GM18511 (cell line): Measurements from ENCODE around the gene UGT1A6.
"Not testable (repeated sequence)": the region's sequence is repeated elsewhere in the genome, so short reads cannot be mapped to it uniquely, and the experiment has no call there.

Experiments used
- ATAC-seq: cut with Tn5 transposase; IDR thresholded peaks from one replicate; pipeline ENCODE4 v1.9.1; 2021; ENCODE audit warnings: mild to moderate bottlenecking, moderate library complexity; ENCODE audit not compliant: unreplicated experiment

Gene UGT1A6

DNA sequence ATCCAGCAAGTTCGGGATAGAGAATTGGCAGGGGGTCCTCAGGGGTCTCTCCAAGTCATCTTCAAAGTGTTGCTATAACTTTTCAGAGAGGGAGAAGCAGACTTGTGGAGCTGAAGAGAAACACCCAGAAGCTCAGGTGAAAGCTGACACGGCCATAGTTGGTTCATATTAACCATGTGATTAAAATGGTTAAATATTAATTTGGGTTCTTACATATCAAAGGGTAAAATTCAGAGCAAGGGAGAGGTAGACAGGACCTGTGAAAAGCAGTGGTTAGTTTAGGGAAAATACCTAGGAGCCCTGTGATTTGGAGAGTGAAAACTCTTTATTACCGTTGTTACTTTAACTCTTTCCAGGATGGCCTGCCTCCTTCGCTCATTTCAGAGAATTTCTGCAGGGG lies at the start of gene UGT1A6:
UGT1A6 (plus strand) TSS at position 243 of the 400 bp plus-strand sequence; CDS start at position 358, 115 bp downstream.
- no peak for ATAC-seq

DNA sequence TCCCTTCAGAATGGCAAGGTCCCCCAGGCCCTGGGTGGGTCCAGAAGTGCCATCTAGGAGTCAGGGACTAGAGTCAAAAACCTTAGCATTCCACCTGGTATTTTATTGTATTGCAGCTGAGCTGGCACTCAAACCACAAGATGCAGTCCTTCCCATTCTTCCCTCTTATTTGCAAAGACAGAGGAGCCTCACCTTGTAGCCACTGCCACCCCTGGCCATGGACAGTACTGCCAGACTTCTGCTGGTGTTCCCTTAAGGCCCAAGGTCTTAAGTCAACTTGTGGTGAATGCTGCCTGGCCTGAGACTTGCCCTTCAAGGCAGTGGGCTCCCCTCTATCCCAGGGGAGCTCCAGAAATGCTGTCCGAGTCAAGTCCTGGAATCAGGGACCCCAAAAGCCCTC lies 49.6 kb upstream of the UGT1A6 start:
- no peak for ATAC-seq

DNA sequence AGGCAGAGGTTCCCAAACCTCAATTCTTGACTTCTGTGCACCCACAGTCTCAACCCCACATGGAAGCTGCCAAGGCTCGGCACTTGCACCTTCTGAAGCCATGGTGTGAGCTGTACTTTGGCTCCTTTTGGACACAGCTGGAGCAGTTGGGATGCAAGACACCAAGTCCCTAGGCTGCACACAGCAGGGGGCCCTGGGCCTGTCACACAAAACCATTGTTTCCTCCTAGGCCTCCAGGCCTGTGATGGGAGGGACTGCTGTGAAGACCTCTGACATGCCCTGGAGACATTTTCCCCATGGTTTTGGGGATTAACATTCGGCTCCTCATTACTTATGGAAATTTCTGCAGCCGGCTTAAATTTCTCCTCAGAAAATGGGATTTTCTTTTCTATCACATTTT lies 46.7 kb upstream of the UGT1A6 start:
- ATAC-seq, result not testable (repeated sequence)

DNA sequence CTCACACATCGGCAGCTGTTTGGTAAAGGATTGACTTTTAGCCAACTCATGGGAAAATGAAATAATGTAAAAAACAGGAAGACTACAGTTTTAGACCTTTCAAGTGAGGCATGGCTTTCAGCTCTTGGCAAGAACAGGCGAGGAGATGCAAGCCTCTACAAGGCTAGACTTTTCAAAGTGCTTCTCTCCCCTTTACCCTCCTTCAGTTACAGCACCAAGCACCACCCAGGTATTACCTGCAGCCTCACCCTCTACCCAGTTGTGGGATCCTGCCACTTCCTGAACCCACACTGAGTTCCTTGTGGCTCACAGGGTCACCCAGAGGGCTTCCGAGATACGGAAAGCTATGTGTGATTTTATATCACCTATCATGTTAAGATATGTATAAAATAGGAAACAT lies 41.7 kb upstream of the UGT1A6 start:
- no peak for ATAC-seq

DNA sequence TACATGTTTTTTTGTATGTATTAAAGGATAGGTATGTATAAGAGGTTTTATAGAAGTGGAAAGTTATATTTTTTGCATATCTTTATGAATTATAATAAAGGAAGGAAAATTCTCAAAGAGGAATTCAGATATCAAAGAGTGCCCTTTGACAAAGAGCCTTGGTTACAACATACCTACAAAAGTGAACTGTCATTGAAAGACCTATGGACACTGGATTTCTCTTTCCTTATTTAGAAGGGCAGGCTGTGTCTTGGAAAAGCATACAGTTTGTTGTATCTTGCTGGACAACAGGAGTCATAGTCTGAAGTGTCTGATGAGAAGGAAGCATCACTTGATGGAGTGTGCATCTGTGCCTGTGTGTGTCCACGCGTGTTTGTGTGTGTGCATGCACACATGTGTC lies 41.3 kb upstream of the UGT1A6 start:
- ATAC-seq, result no peak

DNA sequence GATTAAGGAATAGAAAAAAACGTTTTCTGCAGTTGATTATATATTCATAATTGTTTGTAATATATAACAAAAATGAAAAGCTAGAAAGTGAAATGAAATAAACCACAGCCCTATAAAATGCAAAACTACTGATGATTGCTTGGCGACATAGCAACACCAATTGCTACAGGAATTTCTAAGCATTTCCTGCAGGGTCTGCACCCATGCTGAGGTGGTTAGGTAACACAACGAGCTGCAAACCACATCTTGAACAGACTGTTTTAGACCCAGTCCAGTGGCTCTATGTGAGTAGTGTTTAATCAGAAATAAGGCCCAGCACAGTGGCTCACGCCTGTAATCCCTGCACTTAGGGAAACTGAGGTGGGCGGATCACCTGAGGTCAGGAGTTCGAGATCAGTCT lies 38.2 kb upstream of the UGT1A6 start:
- no peak for ATAC-seq

DNA sequence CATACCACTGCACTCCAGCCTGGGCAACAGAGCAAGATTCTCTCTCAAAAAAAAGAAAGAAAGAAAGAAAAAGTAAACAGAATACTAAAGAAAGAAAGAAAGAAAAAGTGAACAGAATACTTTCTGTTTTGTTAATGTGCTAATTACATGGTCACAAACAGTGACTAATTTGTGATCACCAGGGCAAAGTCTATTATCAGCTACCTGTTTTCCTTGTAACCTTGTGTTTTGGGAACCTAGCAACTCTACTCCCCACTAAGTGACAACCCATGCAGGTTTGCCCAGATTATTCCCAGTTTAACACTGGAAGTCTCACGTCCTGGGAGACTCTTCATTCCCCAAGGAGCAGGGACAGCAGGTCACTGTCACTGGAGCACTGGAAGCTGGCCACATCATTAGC lies 37.6 kb upstream of the UGT1A6 start:
- no peak for ATAC-seq

DNA sequence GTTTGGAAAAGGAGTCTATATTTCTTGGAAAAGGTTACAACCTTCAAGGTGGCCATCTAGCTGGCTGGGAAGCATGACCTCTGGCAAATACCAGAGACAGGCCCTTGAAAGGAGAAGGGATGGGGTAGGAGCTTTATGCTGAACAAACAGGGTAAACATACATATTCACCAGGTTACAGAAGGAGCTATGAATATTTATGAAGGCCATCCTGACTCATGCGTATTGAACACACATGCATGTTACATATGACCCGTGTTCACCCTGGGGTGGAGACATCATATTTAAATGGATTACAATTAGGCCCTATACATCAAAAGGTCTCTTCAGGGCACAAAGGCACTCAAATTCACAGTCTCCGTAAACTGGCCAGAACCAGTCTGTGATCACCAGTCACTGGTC lies 36.7 kb upstream of the UGT1A6 start:
- not testable (repeated sequence) for ATAC-seq

DNA sequence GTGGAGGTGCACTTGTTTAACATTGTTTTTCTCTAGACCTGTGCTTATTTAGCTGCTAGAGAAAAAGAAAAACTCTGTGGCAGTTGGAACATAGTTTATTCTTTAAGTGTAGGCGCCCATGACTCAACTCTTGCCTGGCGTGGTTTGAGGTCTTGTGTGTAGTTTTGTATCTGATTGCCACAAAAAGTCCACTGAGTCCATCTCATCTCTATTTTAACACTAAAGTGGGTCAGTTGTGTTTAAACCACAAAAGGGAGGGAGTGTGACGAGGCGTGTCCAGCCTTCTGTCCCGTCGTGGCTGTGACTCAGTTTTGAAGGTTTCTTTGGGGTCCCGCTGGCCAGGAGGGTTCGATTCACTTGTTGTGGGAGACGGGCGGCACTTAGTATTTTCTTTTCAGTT lies 36.2 kb upstream of the UGT1A6 start:
- ATAC-seq, result no peak

DNA sequence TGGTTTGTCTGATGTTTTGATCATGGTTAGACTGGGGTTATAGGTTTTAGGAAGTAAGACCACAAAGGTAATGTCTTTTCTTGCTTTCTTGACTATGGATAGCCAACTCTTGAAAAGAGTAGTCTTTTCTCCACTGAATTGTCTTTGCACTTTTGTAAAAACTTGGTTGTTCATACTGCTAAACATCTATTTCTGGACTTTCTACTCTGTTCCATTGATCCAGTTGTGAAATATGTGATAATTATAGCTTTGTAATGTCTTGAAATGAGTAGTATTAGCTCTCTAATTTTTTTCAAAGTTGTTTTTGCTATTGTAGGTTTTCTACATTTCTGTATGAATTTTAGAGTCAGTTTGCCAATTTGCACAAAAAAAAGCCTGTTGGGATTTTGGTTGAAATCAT lies 34.1 kb upstream of the UGT1A6 start:
- no peak for ATAC-seq

DNA sequence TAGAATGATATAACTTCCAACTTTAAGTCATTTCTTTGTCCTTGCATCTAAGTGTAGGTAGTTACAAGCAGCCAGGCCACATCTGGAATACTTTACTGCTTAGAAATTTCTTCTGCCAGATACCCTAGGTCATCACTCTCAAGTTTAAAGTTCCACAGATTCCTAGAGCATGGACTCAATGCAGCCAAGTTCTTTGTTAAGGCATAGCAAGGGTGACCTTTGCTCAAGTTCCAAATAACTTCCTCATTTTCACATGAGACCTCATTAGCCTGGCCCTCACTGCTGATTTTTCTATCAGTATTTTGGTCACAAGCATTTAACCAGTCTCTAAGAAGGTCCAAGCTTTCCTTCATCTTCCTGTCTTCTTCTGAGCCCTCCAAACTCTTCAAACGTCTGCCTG lies 28.8 kb upstream of the UGT1A6 start:
- ATAC-seq, result no peak

DNA sequence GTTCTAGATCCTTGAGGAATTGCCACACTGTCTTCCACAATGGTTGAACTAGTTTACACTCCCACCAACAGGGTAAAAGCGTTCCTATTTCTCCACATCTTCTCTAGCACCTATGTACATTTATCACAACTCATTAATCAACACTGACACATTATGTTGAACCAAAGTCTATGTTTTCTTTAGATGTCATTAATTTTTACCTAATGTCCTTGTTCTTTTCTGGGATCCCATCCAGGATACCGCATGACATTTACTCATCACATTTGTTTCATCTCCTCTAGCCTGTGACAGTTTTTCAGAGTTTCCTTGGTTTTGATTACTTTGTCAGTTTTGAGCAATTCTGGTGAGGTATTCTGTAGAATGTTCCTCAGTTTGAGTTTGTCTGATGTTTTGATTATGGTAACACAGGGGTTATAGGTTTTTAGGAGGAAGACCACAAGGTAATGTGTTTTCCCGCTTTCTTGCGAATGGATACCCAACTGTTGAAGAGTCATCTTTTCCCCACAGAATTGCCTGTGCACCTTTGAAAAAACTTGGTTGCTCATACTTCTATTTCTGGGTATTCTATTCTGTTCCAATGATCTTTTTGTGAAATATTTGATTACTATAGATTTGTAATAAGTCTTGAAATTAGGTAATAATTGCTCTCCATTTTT lies 24.0 kb upstream of the UGT1A6 start:
- ATAC-seq, result no peak

DNA sequence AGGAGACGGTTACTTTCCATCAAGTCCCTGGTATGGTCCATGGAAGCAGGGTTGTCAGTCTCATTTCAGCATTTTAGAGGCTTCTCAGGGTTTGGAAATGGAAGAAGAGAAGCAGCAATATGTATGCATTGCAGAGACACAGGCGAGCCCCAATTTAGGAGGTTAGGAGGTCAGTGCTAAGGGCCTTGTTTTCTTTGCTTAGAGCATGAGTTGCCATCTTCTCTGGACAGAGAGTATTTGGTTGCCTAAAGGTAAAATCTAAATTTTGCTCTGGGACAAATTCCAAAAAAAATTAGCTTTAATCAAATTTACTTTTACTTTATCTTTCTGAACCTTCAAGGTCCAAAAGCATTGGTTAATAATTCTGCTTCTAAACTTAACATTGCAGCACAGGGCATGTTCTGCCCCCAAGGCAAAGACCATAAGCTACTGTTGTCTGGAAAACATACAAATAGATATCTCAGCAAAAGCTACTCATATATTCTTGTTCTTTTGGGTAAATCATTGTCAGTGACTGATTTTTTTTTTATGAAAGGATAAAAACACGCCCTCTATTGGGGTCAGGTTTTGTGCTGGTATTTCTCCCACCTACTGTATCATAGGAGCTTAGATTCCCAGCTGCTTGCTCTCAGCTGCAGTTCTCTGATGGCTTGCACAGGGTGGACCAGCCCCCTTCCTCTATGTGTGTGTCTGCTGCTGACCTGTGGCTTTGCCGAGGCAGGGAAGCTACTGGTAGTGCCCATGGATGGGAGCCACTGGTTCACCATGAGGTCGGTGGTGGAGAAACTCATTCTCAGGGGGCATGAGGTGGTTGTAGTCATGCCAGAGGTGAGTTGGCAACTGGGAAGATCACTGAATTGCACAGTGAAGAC lies 21.2 kb upstream of the UGT1A6 start, which contains the start of gene UGT1A9:
UGT1A9 (plus strand) TSS at position 609 of the 872 bp plus-strand sequence; CDS start at position 646, 37 bp downstream.
- ATAC-seq, result no peak

DNA sequence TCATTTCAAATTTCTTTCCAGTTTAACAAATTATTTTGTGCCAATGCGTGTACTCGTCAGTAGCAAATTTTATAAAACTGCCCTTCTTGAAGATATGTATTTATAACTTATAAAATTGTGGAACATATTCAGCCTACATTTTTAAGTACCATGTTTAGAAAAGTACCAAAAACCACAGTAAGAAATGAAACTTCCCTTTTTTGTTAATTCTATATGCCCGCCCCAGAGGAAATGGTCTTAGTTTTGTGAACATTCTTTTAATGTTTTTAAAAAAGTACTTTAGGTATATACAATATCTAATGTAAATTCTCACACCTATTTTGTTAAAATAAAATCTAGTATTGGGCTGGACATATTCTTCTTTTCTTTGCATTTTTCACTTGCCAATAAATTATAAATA lies 19.8 kb upstream of the UGT1A6 start:
- no peak for ATAC-seq

DNA sequence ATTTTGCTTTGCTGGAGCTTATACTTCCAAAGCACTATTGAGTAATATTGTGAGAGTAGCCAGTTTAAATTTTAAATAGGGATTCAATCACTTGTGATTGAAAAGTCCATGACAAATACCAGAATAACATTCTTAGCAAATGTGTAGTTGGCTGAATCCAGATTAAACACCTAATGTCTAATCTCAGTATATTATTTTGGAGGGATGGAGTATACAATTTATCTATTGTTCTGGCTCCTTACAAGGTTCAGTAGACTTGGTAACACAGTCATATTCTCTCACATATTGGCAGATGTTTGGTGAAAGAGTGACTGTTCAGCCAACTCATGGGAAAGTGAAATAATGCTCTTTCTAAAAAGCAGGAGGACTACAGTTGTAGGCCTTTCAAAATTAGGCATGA lies 18.8 kb upstream of the UGT1A6 start:
- no peak for ATAC-seq

DNA sequence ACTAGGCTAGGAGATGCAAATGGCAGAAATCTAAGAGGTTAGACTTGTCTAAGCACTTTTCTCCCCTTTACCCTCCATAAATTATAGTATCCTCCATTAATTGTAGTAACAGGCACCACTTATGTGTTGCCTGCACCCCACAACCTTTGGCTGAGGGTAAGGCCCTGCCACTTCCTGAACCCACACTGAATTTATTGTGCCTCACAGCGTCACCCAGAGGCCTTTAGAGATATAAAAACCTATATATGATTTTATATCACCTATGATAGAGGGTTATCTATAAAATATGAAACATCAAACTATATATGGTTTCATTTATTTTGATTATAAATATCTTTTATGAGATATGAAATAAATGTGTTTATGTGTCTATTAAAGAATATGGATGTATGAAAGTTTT lies 18.4 kb upstream of the UGT1A6 start:
- no peak for ATAC-seq

DNA sequence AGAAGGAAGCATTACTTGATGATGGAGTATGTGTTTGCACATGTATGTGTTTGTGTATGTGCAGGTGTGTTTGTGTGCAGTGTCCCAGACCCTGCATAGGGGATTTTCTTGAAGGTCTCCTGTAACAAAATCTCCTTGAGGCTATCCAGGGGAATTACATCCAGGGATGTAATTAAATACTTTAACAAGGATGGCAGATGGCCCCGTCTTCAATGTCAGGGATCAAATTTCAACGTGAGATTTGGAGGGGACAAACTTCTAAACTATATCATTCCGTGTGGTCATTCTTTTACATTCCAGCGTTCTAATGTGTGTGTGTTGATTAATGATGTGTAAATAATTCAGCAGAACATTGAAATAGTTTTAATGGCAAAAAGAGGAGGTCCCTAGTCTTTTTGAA lies 17.7 kb upstream of the UGT1A6 start:
- no peak for ATAC-seq

DNA sequence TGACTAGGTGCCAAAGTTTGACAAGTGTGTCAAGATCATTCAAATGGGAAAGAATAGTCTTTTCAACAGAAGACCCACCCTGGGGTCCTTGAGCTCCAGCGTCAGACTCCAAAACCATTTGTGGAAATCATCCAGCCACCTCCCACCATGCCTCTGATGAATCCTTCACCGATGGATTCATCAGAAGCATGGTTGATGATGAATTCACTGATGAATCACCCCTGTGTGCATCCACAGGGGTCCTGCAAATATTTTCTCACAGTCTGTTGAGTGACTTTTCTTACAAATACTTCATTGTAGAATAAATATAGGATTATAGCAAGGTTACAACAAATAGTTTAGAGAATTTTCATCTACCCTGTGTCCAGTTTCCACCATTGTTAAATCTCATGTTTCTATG lies 16.6 kb upstream of the UGT1A6 start:
- no peak for ATAC-seq

DNA sequence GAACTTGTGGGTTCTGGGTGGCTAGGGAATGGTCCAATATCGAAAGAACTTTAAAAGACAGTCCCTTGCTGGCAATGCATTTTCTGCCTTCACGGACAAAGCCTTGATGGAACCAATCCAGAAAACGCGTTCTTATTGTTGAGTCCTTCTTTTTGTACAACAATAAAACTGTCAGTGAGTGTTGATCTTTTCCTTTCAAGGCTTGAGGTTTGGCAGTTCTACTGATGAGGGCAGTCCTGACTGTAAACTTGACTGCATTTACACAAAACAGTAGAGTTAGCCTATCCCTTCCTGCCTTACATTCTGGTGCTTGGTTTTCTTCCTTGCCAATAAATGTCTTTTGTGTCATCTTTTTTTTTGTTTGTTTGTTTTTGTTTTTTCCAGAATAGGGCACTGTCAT lies 13.5 kb upstream of the UGT1A6 start:
- ATAC-seq, result no peak

DNA sequence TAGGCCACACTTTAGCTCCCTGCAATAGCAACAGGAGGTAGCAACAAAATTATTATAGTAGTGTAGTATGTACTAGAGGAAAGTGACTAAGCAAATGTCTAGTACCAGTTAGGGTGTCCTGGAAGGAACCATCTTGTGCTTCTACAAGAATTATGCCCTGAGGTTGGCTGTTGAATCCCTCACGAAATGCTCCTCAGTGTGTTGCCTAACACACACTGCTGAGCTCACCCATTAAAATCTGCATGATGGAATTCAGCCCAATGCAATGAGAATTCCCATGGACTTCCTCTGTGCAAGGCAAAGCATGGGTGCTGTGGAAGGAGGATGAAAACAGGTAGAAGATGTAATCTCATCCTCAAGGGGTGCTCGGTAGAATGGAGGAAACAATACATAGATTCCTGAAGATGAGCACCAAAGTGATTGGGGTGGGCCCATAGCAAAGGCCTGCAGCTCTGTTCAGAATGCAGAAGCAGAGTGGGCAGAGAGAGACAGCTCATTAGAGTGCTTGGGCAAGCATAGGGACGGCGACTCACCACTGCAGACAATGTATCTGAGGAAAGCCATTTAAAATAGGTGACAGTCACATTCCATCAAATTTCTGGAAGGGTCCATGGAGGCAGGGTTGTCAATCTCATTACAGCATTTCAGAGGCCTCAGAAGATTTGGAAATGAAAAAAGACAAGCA lies 12.2 kb upstream of the UGT1A6 start:
- ATAC-seq, result no peak

DNA sequence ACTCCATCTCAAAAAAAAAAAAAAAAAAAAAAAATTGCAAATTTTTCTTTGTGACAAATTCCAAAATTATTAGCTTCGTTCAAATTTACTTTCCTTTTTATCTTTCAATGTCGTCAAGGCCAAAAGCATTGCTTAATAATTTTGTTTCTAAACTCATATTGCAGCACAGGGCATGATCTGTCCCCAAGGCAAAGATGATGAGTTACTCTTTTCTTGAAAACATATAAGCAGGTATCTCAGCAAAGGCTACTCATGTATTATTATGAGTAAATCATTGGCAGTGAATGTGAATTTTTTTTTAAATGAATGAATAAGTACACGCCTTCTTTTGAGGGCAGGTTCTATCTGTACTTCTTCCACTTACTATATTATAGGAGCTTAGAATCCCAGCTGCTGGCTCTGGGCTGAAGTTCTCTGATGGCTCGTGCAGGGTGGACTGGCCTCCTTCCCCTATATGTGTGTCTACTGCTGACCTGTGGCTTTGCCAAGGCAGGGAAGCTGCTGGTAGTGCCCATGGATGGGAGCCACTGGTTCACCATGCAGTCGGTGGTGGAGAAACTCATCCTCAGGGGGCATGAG lies 11.1 kb upstream of the UGT1A6 start, which contains the start of gene UGT1A7:
UGT1A7 (plus strand) TSS at position 381 of the 579 bp plus-strand sequence; CDS start at position 418, 37 bp downstream.
- ATAC-seq, result no peak
